HG02763 (cell line): ENCODE data around the gene RRN3.
"Not testable (repeated sequence)": the region's sequence is repeated elsewhere in the genome, so short reads cannot be mapped to it uniquely, and the experiment has no call there.

Experiments used
- ATAC-seq: cut with Tn5 transposase; IDR thresholded peaks from one replicate; pipeline ENCODE4 v1.9.1; 2021; ENCODE audit warnings: mild to moderate bottlenecking, moderate library complexity; ENCODE audit not compliant: unreplicated experiment

Gene RRN3

GRCh38 chr16:15093955-15094827 is at the start of gene RRN3:
Gene RRN3, minus strand, starts transcription at chr16:15094272. Its CDS starts 39 bp downstream, at chr16:15094233.
- peak; percentile 97 for ATAC-seq

GRCh38 chr16:15143601-15144091 is 49.6 kb upstream of the RRN3 start:
- not testable (repeated sequence) for ATAC-seq

GRCh38 chr16:15142891-15143600 is 49.0 kb upstream of the RRN3 start:
- ATAC-seq, result not testable (repeated sequence)

- not testable (repeated sequence) for ATAC-seq
Measured at GRCh38 chr16:15142107-15142890, 48.2 kb upstream of the RRN3 start.

GRCh38 chr16:15141586-15141985 is 47.5 kb upstream of the RRN3 start:
- no peak for ATAC-seq

- ATAC-seq, result not testable (repeated sequence)
Measured at GRCh38 chr16:15140444-15141365, 46.6 kb upstream of the RRN3 start.

- ATAC-seq, result not testable (repeated sequence)
Measured at GRCh38 chr16:15137514-15137913, 43.4 kb upstream of the RRN3 start.

- ATAC-seq, result not testable (repeated sequence)
Measured at GRCh38 chr16:15135483-15136360, 41.6 kb upstream of the RRN3 start.

GRCh38 chr16:15134752-15135482 is 40.8 kb upstream of the RRN3 start:
- not testable (repeated sequence) for ATAC-seq

- ATAC-seq, result not testable (repeated sequence)
Measured at GRCh38 chr16:15133554-15133953, 39.5 kb upstream of the RRN3 start.

GRCh38 chr16:15132719-15133428 is 38.8 kb upstream of the RRN3 start:
- ATAC-seq, result not testable (repeated sequence)

GRCh38 chr16:15130943-15131700 is 37.0 kb upstream of the RRN3 start:
- not testable (repeated sequence) for ATAC-seq

- ATAC-seq, result not testable (repeated sequence)
Measured at GRCh38 chr16:15130256-15130932, 36.3 kb upstream of the RRN3 start.

GRCh38 chr16:15127641-15128425 is 33.8 kb upstream of the RRN3 start:
- ATAC-seq, result not testable (repeated sequence)

- not testable (repeated sequence) for ATAC-seq
Measured at GRCh38 chr16:15100372-15100987, 6.4 kb upstream of the RRN3 start.
